HG03060 (cell line): Measurements from ENCODE around the gene MAG.
"Not testable (repeated sequence)": the region's sequence is repeated elsewhere in the genome, so short reads cannot be mapped to it uniquely, and the experiment has no call there.

Experiments used
- ATAC-seq: cut with Tn5 transposase; IDR thresholded peaks from one replicate; pipeline ENCODE4 v1.9.1; 2021; ENCODE audit warnings: low read depth, moderate number of reproducible peaks; ENCODE audit not compliant: unreplicated experiment

MAG gene

DNA sequence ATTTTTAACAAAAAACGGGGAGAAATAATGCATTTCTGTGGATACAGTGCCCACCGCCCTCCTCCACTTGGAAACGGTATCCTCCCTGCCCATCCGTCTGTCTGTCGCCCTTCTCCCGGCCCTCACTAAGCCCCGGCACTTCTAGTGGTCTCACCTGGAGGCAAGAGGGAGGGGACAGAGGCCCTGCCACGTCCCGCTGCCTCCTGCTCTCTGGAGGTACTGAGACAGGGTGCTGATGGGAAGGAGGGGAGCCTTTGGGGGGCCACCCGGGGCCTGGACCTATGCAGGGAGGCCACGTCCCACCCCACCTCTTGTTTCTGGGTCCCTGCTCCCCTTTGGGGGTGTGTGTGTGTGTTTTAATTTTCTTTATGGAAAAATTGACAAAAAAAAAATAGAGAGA is 12.6 kb upstream of the MAG start:
- no peak for ATAC-seq

- ATAC-seq: no peak
Observed at GRCh38 chr19:35279985-35280821, 11.8 kb upstream of the MAG start.

GRCh38 chr19:35281303-35281702 is 10.7 kb upstream of the MAG start:
- ATAC-seq: no peak

DNA sequence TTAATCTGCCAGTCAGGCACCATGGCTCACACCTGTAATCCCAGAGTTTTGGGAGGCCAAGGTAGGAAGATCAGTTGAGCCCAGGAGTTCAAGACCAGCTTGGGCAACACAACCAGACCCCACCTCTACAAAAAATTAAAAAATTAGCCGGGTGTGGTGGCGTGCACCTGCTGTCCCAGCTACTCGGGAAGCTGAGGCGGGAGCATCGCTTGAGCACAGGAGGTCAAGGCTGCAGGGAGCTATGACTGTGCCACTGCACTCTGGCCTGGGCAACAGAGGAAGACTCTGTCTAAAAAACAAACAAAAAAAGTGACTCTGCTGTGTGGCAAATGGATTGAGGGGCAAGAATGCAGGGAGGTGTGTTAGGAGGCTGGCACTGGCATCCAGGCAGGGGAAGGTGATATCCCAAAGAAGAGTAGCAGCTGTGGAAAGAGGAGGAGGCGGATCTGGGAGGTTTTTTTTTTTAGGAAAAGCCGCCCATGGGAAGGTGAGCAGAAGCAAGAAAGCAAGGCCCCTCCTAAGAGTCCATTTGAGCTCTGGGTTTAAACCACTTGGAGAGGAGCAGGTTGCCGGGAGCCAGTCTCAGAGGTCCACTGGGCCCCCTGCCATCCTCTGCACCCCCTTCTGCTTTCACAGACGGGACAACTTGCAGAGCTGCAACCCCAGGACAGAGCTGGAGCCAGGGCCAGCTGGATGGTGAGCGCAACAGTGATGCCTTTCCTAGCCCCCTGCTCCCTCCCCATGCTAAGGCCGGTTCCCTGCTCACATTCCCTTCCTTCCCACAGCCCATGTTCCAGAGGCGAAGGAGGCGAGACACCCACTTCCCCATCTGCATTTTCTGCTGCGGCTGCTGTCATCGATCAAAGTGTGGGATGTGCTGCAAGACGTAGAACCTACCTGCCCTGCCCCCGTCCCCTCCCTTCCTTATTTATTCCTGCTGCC is 7.5 kb upstream of the MAG start:
- no peak for ATAC-seq

GRCh38 chr19:35285095-35285449 is 6.9 kb upstream of the MAG start:
- no peak for ATAC-seq

DNA sequence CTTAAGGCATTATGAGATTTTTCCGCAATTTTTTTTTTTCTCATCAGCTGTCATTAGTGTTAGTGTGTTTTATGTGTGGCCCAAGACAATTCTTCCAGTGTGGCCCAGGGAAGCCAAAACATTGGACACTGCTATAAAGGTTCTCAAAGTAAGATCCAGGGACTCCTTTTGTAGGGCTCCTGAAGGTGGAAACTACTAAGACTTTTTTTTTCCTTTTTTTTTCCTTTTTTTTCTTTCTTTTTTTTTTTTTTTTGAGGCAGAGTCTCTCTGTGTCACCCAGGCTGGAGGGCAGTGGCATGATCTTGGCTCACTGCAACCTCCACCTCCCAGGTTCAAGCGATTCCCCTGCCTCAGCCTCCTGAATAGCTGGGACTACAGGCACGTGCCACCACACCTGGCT is 6.5 kb upstream of the MAG start:
- ATAC-seq: not testable (repeated sequence)

- ATAC-seq: not testable (repeated sequence)
Observed at GRCh38 chr19:35286101-35286500, 5.9 kb upstream of the MAG start.

- no peak for ATAC-seq
Observed at GRCh38 chr19:35287713-35288112, 4.2 kb upstream of the MAG start.

DNA sequence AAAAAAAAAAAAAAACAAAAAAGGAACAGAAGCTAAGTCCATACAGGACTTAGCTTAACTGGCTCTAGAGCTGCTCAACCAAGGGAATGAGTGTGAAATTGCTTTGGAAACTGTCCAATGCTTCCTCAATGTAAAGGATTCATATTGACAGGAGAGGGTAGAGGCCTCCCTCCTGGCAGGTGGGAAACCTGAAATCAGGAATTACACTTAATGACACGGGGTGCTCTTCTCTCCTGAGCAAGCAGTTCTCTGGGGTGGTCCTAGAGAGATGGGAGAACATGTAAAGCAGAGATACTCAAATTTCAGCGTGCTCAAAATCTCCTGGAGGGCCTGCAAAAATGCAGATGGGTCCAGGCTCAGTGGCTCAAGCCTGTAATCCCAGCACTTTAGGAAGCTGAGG is 3.6 kb upstream of the MAG start:
- no peak for ATAC-seq

DNA sequence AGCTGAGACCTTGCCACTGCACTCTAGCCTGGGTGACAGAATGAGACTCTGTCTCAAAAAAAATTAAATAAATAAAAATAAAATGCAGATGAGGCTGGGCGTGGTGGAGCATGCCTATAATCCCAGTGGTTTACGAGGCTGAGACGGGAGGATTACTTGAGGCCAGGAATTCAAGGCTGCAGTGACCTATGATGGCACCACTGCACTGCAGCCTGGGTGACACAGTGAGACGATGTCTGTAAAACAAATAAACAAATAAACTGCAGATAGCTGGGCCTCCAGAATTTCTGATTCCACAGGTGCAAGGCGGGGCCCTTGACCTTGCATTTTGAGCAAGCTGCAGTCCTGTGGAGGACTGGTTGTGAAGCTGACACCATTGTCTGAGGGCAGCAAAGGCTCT is 3.1 kb upstream of the MAG start:
- no peak for ATAC-seq

- no peak for ATAC-seq
Observed at GRCh38 chr19:35290381-35291127, 1.4 kb upstream of the MAG start.

DNA sequence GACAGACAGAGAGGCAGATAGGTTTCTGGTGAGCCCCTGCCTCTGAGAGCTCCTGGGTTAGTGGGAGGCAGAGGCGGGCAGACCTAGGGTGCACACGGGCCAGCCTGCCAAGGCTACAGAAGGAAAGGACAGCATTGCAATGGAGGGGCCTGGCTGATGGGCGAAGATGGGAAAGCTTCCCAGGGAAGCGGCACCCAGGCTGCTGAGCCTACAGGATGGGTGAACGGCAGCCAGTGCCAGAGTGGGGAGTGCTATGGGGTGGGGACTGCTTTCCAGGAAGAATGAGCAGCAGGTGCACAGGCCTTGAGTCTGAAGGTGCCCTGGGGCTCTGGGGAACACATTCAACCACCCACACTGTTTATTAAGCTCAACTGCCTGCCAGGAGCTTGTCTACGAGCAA is 702 bp upstream of the MAG start:
- ATAC-seq: no peak

GRCh38 chr19:35292421-35293362 is 731 bp downstream of the MAG start:
- ATAC-seq: no peak

- ATAC-seq: no peak
Observed at GRCh38 chr19:35293363-35293739, 1.4 kb downstream of the MAG start.

GRCh38 chr19:35293808-35294207 is 1.8 kb downstream of the MAG start:
- no peak for ATAC-seq

DNA sequence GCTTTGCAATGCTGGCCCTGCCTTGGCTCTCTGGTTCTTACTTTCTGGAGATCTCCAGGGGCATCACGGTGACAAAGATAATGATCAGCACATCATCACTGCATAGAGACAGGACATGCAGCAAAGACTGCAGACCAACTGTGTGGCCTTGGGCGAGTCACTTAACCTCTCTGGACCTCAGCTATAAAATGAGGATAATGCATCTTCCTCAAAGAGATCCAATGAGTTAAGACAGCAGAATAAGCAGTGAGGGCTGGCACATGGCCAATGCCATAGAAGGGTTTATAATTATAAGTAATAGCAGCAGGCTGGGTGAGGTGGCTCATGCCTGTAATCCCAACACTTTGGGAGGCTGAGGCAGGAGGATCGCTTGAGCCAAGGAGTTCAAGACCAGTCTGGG is 2.4 kb downstream of the MAG start:
- no peak for ATAC-seq

DNA sequence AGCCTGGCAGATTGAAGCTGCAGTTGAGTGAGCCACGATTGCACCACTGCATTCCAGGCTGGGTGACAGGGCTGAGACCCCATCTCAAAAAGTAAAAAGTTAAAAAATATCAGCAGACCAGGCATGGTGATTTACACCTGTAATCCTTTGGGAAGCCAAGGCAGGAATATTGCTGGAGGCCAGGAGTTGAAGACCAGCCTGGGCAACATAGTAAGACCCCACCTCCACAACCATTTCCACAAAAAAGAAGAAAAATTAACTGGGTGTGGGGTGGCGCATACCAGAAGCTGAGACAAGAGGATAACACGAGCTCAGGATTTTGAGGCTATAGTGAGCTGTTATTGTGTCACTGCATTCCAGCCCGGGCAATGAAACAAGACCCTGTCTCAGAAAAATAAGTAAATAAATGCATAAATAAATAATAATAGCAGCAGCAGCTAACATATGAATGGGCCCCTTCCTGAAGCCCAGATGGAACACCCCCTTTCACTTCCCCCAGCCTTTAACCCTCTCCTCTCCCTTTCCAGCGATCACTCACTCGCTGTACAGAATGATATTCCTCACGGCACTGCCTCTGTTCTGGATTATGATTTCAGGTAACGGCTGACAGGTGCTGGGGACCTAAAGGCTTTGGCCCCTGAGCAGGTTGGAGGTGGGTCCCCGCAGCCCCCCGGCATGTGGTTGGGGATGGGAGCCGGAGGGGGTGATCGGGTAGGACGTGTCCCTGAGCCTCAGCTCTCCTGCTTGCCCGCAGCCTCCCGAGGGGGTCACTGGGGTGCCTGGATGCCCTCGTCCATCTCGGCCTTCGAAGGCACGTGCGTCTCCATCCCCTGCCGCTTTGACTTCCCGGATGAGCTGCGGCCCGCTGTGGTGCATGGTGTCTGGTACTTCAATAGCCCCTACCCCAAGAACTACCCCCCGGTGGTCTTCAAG is 3.2 kb downstream of the MAG start:
- ATAC-seq: no peak

DNA sequence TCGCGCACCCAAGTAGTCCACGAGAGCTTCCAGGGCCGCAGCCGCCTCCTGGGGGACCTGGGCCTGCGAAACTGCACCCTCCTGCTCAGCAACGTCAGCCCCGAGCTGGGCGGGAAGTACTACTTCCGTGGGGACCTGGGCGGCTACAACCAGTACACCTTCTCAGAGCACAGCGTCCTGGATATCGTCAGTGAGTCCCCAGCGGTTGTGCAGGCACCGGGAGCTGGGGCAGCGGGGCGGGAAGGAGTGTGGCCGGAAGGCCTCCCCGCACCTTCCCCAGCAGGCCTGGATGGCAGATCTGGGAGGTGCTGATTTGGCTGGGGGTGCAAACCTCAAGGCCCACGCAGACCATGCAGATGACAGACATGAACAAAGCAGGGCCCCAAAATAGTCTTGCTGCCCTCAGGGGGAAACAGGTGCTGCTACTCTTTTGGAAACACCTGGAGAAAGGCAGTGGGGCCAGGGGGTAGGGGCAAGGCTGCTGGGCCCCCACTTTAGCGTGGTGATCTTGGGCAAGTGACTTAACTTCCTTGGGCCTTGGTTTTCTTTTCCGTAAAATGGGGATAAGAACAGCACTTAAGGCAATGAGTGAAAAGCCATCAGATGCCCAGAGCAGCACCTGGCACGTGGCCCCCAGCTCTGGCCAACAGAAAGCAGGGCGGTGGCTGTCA is 4.0 kb downstream of the MAG start:
- ATAC-seq: no peak
